ENCODE data around the gene FAAH.

Gene FAAH

GRCh38 chr1:46459315-46459714 is 65.2 kb downstream of the FAAH start:
- no peak overlapping the region for H3K4me3 ChIP-seq (ENCODE audit: control insufficient read depth, low read depth, low read length)
- no peak for TF ChIP-seq CTCF (IDR thresholded peaks at IDR 0.05; ENCODE audit: control insufficient read depth, insufficient read depth, low read depth, low read length, missing control alignments)
- DNase-seq (ENCODE audit: low read depth), result no peak

- DNase-seq (ENCODE audit: low read depth), result no peak
- TF ChIP-seq CTCF (IDR thresholded peaks at IDR 0.05; ENCODE audit: control insufficient read depth, insufficient read depth, low read depth, low read length, missing control alignments), result no peak
- no peak overlapping the region for H3K4me3 ChIP-seq (ENCODE audit: control insufficient read depth, low read depth, low read length)
Observed at GRCh38 chr1:46461017-46461808, 67.1 kb downstream of the FAAH start.

- DNase-seq (ENCODE audit: low read depth), result no peak
- H3K4me3 ChIP-seq (ENCODE audit: control insufficient read depth, low read depth, low read length), result no peak overlapping the region
- TF ChIP-seq CTCF (IDR thresholded peaks at IDR 0.05; ENCODE audit: control insufficient read depth, insufficient read depth, low read depth, low read length, missing control alignments), result no peak
Observed at GRCh38 chr1:46461809-46462448, 67.8 kb downstream of the FAAH start.
